Brain microvascular endothelial cell (primary cell): ENCODE measurements around the gene ANAPC16.

ENCODE experiments used
- DNase-seq: peaks from one replicate; pipeline ENCODE4 v3.0.0-alpha.2; 2020
- H3K27ac ChIP-seq: fragments of 250-450 bp; sonication (Bioruptor Pico); 2 replicates; pipeline ENCODE4 v1.5.1; 2020; ENCODE audit warnings: mild to moderate bottlenecking, moderate library complexity
- H3K27me3 ChIP-seq: fragments of 250-450 bp; sonication (Bioruptor Pico); replicated peaks from 2 replicates; pipeline ENCODE4 v1.5.1; 2020; ENCODE audit warnings: mild to moderate bottlenecking
- H3K36me3 ChIP-seq: fragments of 250-450 bp; sonication (Bioruptor Pico); replicated peaks from 2 replicates; pipeline ENCODE4 v1.5.1; 2020; ENCODE audit warnings: mild to moderate bottlenecking
- H3K4me3 ChIP-seq: 2 replicates; pipeline ENCODE4 v1.5.1; 2011; ENCODE audit warnings: low read depth, mild to moderate bottlenecking, control low read depth, low read length, moderate library complexity
- in situ Hi-C: cut with HindIII; loops from 2 replicates; pipeline ENCODE4 v1.10.0; 2017; ENCODE audit warnings: low sequenced_read_pairs, low pct_ligation_motif_present
- TF ChIP-seq, protein P1 (sequence below): IDR thresholded peaks from 2 replicates; pipeline ENCODE4 v1.5.1; 2011; ENCODE audit warnings: low read depth, mild to moderate bottlenecking, moderate library complexity, low read length, control low read depth, inconsistent platforms; ENCODE audit errors: missing control alignments

The ANAPC16 gene

GRCh38 chr10:72260239-72260975 lies 44.6 kb downstream of the ANAPC16 start:
- in situ Hi-C loops, result no loop called here
- H3K27ac ChIP-seq, result peak overlapping the region; percentile 75
- TF ChIP-seq, protein P1, sequence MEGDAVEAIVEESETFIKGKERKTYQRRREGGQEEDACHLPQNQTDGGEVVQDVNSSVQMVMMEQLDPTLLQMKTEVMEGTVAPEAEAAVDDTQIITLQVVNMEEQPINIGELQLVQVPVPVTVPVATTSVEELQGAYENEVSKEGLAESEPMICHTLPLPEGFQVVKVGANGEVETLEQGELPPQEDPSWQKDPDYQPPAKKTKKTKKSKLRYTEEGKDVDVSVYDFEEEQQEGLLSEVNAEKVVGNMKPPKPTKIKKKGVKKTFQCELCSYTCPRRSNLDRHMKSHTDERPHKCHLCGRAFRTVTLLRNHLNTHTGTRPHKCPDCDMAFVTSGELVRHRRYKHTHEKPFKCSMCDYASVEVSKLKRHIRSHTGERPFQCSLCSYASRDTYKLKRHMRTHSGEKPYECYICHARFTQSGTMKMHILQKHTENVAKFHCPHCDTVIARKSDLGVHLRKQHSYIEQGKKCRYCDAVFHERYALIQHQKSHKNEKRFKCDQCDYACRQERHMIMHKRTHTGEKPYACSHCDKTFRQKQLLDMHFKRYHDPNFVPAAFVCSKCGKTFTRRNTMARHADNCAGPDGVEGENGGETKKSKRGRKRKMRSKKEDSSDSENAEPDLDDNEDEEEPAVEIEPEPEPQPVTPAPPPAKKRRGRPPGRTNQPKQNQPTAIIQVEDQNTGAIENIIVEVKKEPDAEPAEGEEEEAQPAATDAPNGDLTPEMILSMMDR, result no peak
- H3K4me3 ChIP-seq, result peak overlapping the region; percentile 57
- DNase-seq, result peak; percentile 55
- H3K27me3 ChIP-seq, result no peaks in the 10 kb centered on the region
- H3K36me3 ChIP-seq, result no peaks in the 10 kb centered on the region

- in situ Hi-C loops, result no loop called here
- DNase-seq, result no peak
- H3K4me3 ChIP-seq, result peak overlapping the region; percentile 57
- peak overlapping the region; percentile 75 for H3K27ac ChIP-seq
- TF ChIP-seq, protein P1, result peak; percentile 31
- no peaks in the 10 kb centered on the region for H3K36me3 ChIP-seq
- H3K27me3 ChIP-seq, result no peaks in the 10 kb centered on the region
These were observed 45.4 kb downstream of the ANAPC16 start for GRCh38 chr10:72260976-72261783.

- H3K4me3 ChIP-seq, result no peak overlapping the region
- TF ChIP-seq, protein P1, result no peak
- no peaks in the 10 kb centered on the region for H3K36me3 ChIP-seq
- H3K27me3 ChIP-seq, result no peaks in the 10 kb centered on the region
- no peak for DNase-seq
- H3K27ac ChIP-seq, result peak overlapping the region; percentile 75
- in situ Hi-C loops, result no loop called here
These were observed 46.1 kb downstream of the ANAPC16 start for GRCh38 chr10:72261784-72262404.

- in situ Hi-C loops, result no loop called here
- no peak overlapping the region for H3K4me3 ChIP-seq
- no peaks in the 10 kb centered on the region for H3K27me3 ChIP-seq
- TF ChIP-seq, protein P1, result no peak
- no peak overlapping the region for H3K27ac ChIP-seq
- H3K36me3 ChIP-seq, result no peaks in the 10 kb centered on the region
- no peak for DNase-seq
These were observed 47.9 kb downstream of the ANAPC16 start for GRCh38 chr10:72263613-72264241.

DNA sequence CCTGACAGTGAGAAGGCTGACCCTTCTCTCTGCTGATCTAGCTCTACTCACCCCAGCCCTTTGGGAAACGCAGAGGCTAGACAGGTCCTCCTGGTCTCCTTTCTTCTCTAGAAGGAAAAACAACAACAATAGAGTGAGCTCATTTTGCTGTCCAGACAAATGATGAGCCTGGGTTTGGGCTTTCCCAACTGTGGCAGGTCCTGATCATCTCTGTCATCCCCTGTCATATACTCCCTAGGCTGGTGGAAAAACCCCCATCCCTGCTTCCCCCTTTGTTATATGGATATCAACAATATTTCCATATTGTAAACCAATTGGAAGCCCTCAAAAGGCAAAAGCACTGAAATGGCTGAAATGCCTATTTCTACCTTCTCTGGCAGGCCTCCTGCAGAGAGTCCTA lies 48.7 kb downstream of the ANAPC16 start:
- Histone ChIP-seq H3K36me3 (no peaks in the 10 kb centered on the region), H3K27ac (no peak overlapping the region), H3K27me3 (no peaks in the 10 kb centered on the region), H3K4me3 (no peak overlapping the region)
- TF ChIP-seq, protein P1, result no peak
- DNase-seq, result no peak
- in situ Hi-C loops, result no loop called here
